Stimulated activated CD4-positive, alpha-beta T cell treated with anti-CD3 and anti-CD28 coated beads, Interleukin-4, amount 100 ng/mL, for 4 hours (primary cell): ENCODE data around the gene ZNF614.
"Not testable (repeated sequence)": the region's sequence is repeated elsewhere in the genome, so short reads cannot be mapped to it uniquely, and the experiment has no call there.

Experiments used
- DNase-seq, 2 experiments: peaks; one replicate each; pipeline ENCODE4 v3.0.0-alpha.2; 2020

ZNF614 gene

GRCh38 chr19:51986309-51987291, 41.6 kb downstream of the ZNF614 start, which contains the start of gene ZNF350:
TSS of gene ZNF350 (minus strand) at chr19:51986840. CDS start at chr19:51974360, 12,480 bp downstream.
- DNase-seq: peak; percentile 74 to 89

DNA sequence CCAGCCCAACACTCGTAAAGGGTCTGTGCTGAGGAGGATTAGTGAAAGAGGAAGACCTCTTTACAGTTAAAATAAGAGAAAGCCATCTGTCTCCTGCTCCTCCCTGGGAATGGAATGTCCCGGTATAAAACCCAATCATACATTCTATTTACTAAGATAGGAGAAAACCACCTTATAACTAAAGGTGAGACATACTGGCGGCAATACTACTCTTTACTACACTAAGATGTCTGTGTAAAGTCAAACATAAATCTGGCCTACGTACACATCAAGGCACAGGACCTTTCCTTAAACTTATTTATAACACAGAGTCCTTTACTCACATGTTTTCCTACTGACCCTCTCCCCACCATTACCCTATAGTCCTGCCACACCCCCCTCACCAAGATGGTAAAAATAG, 44.8 kb downstream of the ZNF614 start:
- DNase-seq: no peak

DNA sequence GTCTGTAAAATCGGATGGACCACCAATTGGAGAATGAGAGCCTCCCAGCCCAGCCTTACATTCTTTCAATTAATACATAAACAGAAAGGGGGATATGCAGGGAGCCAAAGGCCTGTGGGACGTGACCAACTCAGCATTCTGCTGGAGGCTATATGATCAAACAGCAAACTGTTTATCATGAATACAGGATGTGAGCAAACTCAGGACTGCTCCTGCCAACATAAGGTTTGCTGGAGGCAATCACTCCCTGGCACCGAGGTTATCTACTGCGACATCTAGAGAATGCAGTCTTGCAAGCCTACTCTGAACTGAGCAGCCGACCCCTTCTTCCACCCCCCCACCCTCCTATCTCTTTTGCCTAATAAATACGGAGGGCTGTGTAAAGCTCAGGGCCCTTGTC, 47.3 kb downstream of the ZNF614 start:
- DNase-seq: not testable (repeated sequence)

- no peak for DNase-seq
These were observed 48.0 kb downstream of the ZNF614 start for GRCh38 chr19:51980116-51980736.

- no peak for DNase-seq
These were observed 49.3 kb downstream of the ZNF614 start for GRCh38 chr19:51978882-51979281.

GRCh38 chr19:51977346-51977745, 50.8 kb downstream of the ZNF614 start:
- no peak for DNase-seq

GRCh38 chr19:51976852-51977251, 51.3 kb downstream of the ZNF614 start:
- no peak for DNase-seq

DNA sequence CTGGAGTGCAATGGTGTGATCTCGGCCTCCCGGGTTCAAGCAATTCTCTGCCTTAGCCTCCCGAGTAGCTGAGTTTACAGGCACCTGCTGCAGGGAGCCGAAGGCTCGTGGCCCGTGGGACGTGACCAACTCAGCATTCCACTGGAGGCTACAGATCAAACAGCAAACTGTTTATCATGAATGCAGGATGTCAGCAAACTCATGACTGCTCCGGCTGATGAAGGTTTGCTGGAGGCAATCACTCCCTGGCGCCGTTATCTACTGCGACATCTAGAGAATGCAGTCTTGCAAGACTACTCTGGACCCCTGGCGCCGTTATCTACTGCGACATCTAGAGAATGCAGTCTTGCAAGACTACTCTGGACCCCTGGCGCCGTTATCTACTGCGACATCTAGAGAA, 52.4 kb downstream of the ZNF614 start:
- DNase-seq: not testable (repeated sequence)

DNA sequence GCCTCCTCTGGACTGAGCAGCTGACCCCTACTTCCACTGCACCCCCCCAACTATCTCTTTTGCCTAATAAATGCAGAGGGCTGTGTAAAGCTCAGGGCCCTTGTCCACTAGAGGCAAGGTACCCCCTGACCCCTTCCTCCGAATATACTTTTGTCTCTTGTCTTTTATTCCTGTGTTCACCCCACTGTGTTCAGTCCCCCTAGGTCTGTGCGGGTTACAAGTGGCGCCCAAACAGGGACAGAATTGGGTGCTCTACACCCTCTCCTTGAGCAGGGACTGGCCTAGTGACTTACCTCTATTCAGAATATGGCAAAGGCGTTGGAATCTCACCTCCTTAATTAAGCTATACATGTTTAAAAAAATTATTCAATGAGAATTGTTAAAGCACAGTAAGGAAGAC, 56.6 kb downstream of the ZNF614 start:
- DNase-seq: no peak

GRCh38 chr19:51970718-51971117, 57.5 kb downstream of the ZNF614 start:
- DNase-seq: no peak

- DNase-seq: no peak
These were observed 62.6 kb downstream of the ZNF614 start for GRCh38 chr19:51965583-51965982.
